GM18951 (cell line): ENCODE data around the gene ASB6.

Experiments used
- POLR2A ChIP-seq: IDR thresholded peaks from 4 replicates; pipeline ENCODE4 v1.6.1; 2011; ENCODE audit warnings: mild to moderate bottlenecking; ENCODE audit not compliant: insufficient read length, insufficient read depth; ENCODE audit errors: extremely low read depth
- in situ Hi-C: fragments of 300-500 bp; cut with MboI; formaldehyde crosslinking; loops from one replicate; pipeline ENCODE4 v1.12.0; 2022; ENCODE audit warnings: low sequenced_read_pairs, mixed read lengths, inconsistent platforms; ENCODE audit not compliant: unreplicated experiment

The ASB6 gene

GRCh38 chr9:129661029-129661428, 19.1 kb upstream of the ASB6 start:
- no peak for TF ChIP-seq POLR2A
- in situ Hi-C loops = no loop called here

GRCh38 chr9:129656795-129657390, 14.9 kb upstream of the ASB6 start:
- in situ Hi-C loops = no loop called here

GRCh38 chr9:129655696-129656095, 13.7 kb upstream of the ASB6 start:
- in situ Hi-C loops = no loop called here
- TF ChIP-seq POLR2A = no peak

More at GRCh38 chr9:129656795-129657390, 14.9 kb upstream of the ASB6 start:
- no peak for TF ChIP-seq POLR2A

- TF ChIP-seq POLR2A = no peak
- in situ Hi-C loops = no loop called here
Measured at GRCh38 chr9:129655154-129655553, 13.2 kb upstream of the ASB6 start.

GRCh38 chr9:129654554-129655040, 12.6 kb upstream of the ASB6 start:
- TF ChIP-seq POLR2A = no peak
- in situ Hi-C loops = no loop called here

- in situ Hi-C loops = no loop called here
- TF ChIP-seq POLR2A = no peak
Measured at GRCh38 chr9:129653823-129654553, 12.0 kb upstream of the ASB6 start.

GRCh38 chr9:129650680-129651235, 8.8 kb upstream of the ASB6 start:
- in situ Hi-C loops = no loop called here
- TF ChIP-seq POLR2A = no peak

GRCh38 chr9:129649726-129650679, 8.1 kb upstream of the ASB6 start:
- in situ Hi-C loops = no loop called here

GRCh38 chr9:129648764-129649115, 6.8 kb upstream of the ASB6 start:
- TF ChIP-seq POLR2A = no peak
- in situ Hi-C loops = no loop called here

More at GRCh38 chr9:129649726-129650679, 8.1 kb upstream of the ASB6 start:
- TF ChIP-seq POLR2A = no peak

GRCh38 chr9:129648092-129648763, 6.3 kb upstream of the ASB6 start:
- in situ Hi-C loops = no loop called here
- TF ChIP-seq POLR2A = no peak

GRCh38 chr9:129647635-129648034, 5.7 kb upstream of the ASB6 start:
- TF ChIP-seq POLR2A = no peak
- in situ Hi-C loops = no loop called here

GRCh38 chr9:129646654-129647053, 4.7 kb upstream of the ASB6 start:
- in situ Hi-C loops = no loop called here
- no peak for TF ChIP-seq POLR2A
